Measurements from ENCODE around the gene KRTAP9-3.
"Not testable (repeated sequence)": the region's sequence is repeated elsewhere in the genome, so short reads cannot be mapped to it uniquely, and the experiment has no call there.

The KRTAP9-3 gene

GRCh38 chr17:41230094-41230493 lies 2.2 kb upstream of the KRTAP9-3 start:
- DNase-seq (ENCODE audit: insufficient read length, low spot score) (no peak), FAIRE-seq (no peak)
- TF ChIP-seq CTCF (IDR thresholded peaks at IDR 0.05; ENCODE audit: insufficient read depth, missing control alignments) = no peak

DNA sequence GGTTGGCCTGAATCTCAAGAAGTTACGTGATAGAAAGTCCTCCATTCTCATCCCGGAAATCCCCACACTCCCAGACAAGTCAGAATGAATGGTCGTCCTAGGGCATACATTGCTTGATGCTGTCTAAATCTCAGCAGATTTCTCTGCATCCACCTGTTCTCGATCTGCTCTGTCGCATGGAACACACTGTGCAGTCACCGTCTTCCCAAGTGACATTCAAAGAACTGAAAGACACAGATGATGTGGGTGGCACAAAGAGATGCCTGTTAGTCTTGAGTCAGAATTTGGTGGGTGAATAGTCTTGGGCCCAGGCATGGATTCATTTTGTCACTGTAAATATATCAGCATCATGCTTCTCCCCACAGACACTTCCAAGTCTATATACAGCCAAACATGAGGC lies 518 bp upstream of the KRTAP9-3 start:
- DNase-seq (ENCODE audit: insufficient read length, low spot score) = no peak
- no peak for FAIRE-seq
- no peak for TF ChIP-seq CTCF (IDR thresholded peaks at IDR 0.05; ENCODE audit: insufficient read depth, missing control alignments)

- not testable (repeated sequence) for DNase-seq (ENCODE audit: insufficient read length, low spot score); FAIRE-seq
Measured at GRCh38 chr17:41237116-41237515, 4.9 kb downstream of the KRTAP9-3 start.

DNA sequence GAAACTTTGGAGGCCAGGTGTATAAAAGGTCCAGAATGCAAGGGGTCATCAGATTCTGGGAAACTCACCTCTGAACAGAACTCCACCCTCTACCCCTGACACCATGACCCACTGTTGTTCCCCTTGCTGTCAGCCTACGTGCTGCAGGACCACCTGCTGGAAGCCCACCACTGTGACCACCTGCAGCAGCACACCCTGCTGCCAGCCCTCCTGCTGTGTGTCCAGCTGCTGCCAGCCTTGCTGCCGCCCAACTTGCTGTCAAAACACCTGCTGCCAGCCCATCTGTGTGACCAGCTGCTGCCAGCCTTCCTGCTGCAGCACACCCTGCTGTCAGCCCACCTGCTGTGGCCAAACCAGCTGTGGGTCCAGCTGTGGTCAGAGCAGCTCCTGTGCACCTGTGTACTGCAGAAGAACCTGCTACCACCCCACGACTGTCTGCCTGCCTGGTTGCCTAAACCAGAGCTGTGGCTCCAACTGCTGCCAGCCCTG lies 5.7 kb downstream of the KRTAP9-3 start, which contains the start of gene KRTAP9-8:
KRTAP9-8 (plus strand) TSS at position 51 of the 489 bp plus-strand sequence; CDS start at position 104, 53 bp downstream.
- FAIRE-seq; DNase-seq (ENCODE audit: insufficient read length, low spot score): not testable (repeated sequence)

GRCh38 chr17:41246995-41247787 lies 14.9 kb downstream of the KRTAP9-3 start:
- FAIRE-seq; DNase-seq (ENCODE audit: insufficient read length, low spot score): not testable (repeated sequence)

DNA sequence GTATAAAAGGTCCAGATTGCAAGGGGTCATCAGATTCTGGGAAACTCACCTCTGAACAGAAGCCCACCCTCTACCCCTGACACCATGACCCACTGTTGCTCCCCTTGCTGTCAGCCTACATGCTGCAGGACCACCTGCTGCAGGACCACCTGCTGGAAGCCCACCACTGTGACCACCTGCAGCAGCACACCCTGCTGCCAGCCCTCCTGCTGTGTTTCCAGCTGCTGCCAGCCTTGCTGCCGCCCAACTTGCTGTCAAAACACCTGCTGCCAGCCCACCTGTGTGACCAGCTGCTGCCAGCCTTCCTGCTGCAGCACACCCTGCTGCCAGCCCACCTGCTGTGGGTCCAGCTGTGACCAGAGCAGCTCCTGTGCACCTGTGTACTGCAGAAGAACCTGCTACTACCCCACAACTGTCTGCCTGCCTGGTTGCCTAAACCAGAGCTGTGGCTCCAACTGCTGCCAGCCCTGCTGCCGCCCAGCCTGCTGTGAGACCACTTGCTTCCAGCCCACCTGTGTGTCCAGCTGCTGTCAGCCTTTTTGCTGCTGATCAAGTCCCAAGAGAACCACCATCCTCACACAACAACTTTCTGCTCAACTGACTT lies 17.5 kb downstream of the KRTAP9-3 start, which contains the start of gene KRTAP9-4:
KRTAP9-4 (plus strand) TSS at position 51 of the 604 bp plus-strand sequence; CDS start at position 85, 34 bp downstream.
- DNase-seq (ENCODE audit: insufficient read length, low spot score); FAIRE-seq: not testable (repeated sequence)

DNA sequence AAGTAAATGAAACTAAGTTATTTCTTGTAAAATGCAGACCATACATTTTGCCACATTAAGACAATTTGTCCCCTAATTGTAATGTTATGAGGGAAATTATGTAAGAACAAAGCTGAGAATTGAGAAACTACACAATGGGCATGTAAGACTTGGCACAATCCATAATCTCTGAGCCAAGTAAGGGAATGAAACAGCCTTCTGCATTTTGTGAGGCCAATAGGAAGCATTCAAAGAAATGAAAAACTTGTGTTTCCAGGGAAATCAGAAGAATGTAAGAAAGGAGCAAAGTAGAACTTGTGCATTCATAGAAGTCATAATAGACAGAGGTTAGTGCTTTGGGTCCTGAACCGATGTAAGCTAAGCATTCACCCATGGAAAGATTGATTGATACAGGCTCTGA lies 19.0 kb downstream of the KRTAP9-3 start:
- FAIRE-seq (no peak), DNase-seq (ENCODE audit: insufficient read length, low spot score) (no peak)
- TF ChIP-seq CTCF (IDR thresholded peaks at IDR 0.05; ENCODE audit: insufficient read depth, missing control alignments) = no peak

DNA sequence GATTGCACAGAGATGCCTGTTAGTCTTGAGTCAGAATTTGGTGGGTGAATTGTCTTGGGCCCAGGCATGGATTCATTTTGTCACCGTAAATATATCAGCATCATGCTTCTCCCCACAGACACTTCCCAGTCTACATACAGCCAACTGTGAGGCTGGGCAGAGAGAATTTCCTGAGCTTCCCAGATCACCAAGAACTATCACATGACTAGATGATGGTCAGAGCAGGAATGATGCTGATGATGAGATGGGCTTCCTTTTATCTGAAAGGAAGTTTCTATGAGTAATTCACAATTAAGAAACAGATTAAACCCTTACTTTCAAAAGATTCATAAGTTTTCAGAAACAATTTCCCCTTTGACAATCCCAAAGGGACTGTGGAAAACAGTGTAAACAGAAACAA lies 22.6 kb downstream of the KRTAP9-3 start:
- no peak for DNase-seq (ENCODE audit: insufficient read length, low spot score)
- no peak for TF ChIP-seq CTCF (IDR thresholded peaks at IDR 0.05; ENCODE audit: insufficient read depth, missing control alignments)
- no peak for FAIRE-seq

- FAIRE-seq; DNase-seq (ENCODE audit: insufficient read length, low spot score): not testable (repeated sequence)
Measured at GRCh38 chr17:41255381-41256290, 23.4 kb downstream of the KRTAP9-3 start, which contains the start of gene KRTAP9-9. Gene KRTAP9-9, plus strand, starts transcription at chr17:41255384.

All from D721Med (cell line).